Memory B cell (primary cell): Measurements from ENCODE around the gene FRS2.

Source experiments
- ATAC-seq: fragments of 150-1000 bp; cut with Tn5 transposase; 2 replicates; pipeline ENCODE4 v1.10.0; 2021; ENCODE audit warnings: low read depth, mild to moderate bottlenecking, moderate library complexity
- DNase-seq, 2 donors: peaks; one replicate each; pipeline ENCODE4 v3.0.0; 2022; ENCODE audit warnings: low spot score in 2 of 2
- H3K27ac Mint-ChIP-seq: one replicate; pipeline ENCODE4 v1.8.0; 2022; ENCODE audit warnings: mild to moderate bottlenecking, moderate library complexity, mixed read lengths
- H3K27me3 Mint-ChIP-seq: one replicate; pipeline ENCODE4 v1.8.0; 2022; ENCODE audit warnings: mixed read lengths
- H3K36me3 Mint-ChIP-seq: one replicate; pipeline ENCODE4 v1.8.0; 2022; ENCODE audit warnings: mild to moderate bottlenecking, mixed read lengths
- H3K4me1 Mint-ChIP-seq: one replicate; pipeline ENCODE4 v1.8.0; 2022; ENCODE audit warnings: mixed read lengths
- H3K4me3 Mint-ChIP-seq: one replicate; pipeline ENCODE4 v1.8.0; 2022; ENCODE audit warnings: mild to moderate bottlenecking, moderate library complexity, mixed read lengths
- H3K9me3 Mint-ChIP-seq: one replicate; pipeline ENCODE4 v1.8.0; 2022; ENCODE audit warnings: mixed read lengths

Gene FRS2

GRCh38 chr12:69473262-69473661 lies 3.1 kb downstream of the FRS2 start:
- ATAC-seq (no peak), DNase-seq (no peak)
- H3K36me3 Mint-ChIP-seq, result peaks cover 12% of the 10 kb centered on the region
- no peaks in the 10 kb centered on the region for H3K27me3 Mint-ChIP-seq
- H3K27ac Mint-ChIP-seq, result no peak overlapping the region
- no peaks in the 10 kb centered on the region for H3K9me3 Mint-ChIP-seq
- peaks cover 38% of the 10 kb centered on the region for H3K4me1 Mint-ChIP-seq
- H3K4me3 Mint-ChIP-seq, result no peak overlapping the region

DNA sequence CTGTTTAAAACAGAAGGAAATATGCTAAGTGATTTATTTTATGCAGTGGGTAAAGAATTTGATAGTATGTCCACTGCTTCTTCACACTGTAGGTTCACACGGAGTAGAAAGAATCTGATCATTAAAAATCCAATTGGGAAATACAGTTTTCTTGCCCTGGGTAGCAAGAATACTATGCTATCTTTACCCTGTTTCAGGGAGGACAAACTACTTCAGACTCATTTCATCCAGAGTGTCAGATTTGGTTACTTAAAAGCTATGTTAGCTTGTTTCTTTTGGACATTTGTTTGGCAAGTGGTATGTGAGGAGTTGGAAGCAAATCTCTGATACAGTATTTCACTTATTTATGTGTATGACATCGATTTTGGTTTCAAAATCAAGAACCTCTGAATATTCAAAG lies 4.3 kb downstream of the FRS2 start:
- Mint-ChIP-seq H3K9me3 (no peaks in the 10 kb centered on the region), H3K27ac (peak overlapping the region; percentile 4), H3K4me3 (no peak overlapping the region)

GRCh38 chr12:69475237-69475975 lies 5.2 kb downstream of the FRS2 start:
- Mint-ChIP-seq H3K4me1 (peaks cover 47% of the 10 kb centered on the region), H3K4me3 (no peak overlapping the region), H3K36me3 (peaks cover 15% of the 10 kb centered on the region), H3K9me3 (no peaks in the 10 kb centered on the region), H3K27ac (peak overlapping the region; percentile 22), H3K27me3 (no peaks in the 10 kb centered on the region)
- DNase-seq (no peak), ATAC-seq (no peak)

More for the DNA sequence above, 4.3 kb downstream of the FRS2 start:
- Mint-ChIP-seq H3K36me3 (peaks cover 12% of the 10 kb centered on the region), H3K4me1 (peaks cover 39% of the 10 kb centered on the region), H3K27me3 (no peaks in the 10 kb centered on the region)
- ATAC-seq, result no peak
- DNase-seq, result no peak

DNA sequence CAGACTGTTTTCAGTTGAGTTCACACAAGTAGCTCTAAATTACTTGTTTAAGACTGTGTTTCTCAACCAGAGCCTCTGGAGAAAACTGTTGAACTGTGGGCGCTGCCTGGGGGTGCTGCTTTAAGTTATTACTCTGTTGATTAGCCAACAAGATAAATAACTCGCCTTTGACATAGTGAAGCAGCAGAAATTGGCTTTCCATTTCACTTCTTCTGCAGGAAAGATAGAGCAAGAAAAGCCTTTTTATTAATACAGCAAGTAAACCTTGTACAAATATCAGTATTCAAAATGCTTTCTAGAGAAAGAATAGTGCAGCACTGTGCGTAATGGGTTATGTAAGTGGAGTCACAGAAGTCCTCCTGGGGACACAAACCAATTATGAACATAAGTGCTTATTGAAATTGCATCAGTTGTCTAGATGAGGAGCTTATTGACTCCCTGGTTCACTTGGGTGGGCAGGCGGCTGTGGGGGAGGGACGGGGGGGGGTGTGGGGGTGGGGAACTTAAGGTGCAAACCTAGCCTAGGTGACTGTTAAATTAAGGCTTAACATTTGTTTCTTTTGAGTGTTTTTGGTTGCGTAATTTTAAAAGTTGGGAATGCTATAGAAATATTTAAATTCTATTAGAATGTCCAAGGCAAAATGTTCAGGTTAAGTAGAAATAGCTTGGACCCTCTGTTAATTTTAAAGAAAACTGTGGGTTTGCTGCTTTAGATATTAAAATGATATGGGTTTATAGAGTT lies 6.3 kb downstream of the FRS2 start:
- H3K27me3 Mint-ChIP-seq, result no peaks in the 10 kb centered on the region
- DNase-seq, result no peak
- peak overlapping the region; percentile 22 for H3K27ac Mint-ChIP-seq
- H3K4me3 Mint-ChIP-seq, result no peak overlapping the region
- ATAC-seq, result no peak
- H3K9me3 Mint-ChIP-seq, result no peaks in the 10 kb centered on the region
- peaks cover 15% of the 10 kb centered on the region for H3K36me3 Mint-ChIP-seq
- peaks cover 45% of the 10 kb centered on the region for H3K4me1 Mint-ChIP-seq

DNA sequence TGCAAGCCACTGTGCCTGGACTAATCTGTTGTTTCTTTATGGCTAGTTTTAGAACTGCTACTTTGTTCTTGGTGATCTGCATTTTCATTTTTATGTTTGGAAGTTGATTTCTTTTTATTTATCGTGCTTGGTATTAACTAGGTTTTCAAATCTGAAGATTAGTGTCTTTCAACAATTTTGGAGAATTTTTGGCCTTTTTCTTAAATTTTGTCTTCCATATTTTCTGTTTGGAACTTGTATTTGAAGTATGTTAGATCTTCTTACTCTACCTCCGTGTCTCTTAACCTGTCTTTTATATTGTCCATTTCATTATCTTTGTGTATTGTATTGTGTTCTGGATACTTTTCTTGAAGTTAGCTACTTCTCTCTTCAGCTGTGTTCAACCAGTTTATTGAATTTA lies 9.5 kb downstream of the FRS2 start:
- Mint-ChIP-seq H3K9me3 (no peaks in the 10 kb centered on the region), H3K27me3 (no peaks in the 10 kb centered on the region), H3K4me1 (peaks cover 32% of the 10 kb centered on the region), H3K4me3 (no peak overlapping the region), H3K36me3 (peaks cover 9% of the 10 kb centered on the region), H3K27ac (no peak overlapping the region)
- ATAC-seq, result no peak
- DNase-seq, result no peak

GRCh38 chr12:69480698-69481097 lies 10.5 kb downstream of the FRS2 start:
- DNase-seq (no peak), ATAC-seq (no peak)
- no peaks in the 10 kb centered on the region for H3K27me3 Mint-ChIP-seq
- no peak overlapping the region for H3K27ac Mint-ChIP-seq
- H3K9me3 Mint-ChIP-seq, result no peaks in the 10 kb centered on the region
- peaks cover 9% of the 10 kb centered on the region for H3K36me3 Mint-ChIP-seq
- H3K4me3 Mint-ChIP-seq, result no peak overlapping the region
- H3K4me1 Mint-ChIP-seq, result peaks cover 28% of the 10 kb centered on the region

- Mint-ChIP-seq H3K9me3 (no peaks in the 10 kb centered on the region), H3K27me3 (no peaks in the 10 kb centered on the region)
Measured at GRCh38 chr12:69481133-69481532, 10.9 kb downstream of the FRS2 start.

GRCh38 chr12:69483700-69484099 lies 13.5 kb downstream of the FRS2 start:
- no peak for ATAC-seq
- no peak overlapping the region for H3K27ac Mint-ChIP-seq
- peaks cover 28% of the 10 kb centered on the region for H3K36me3 Mint-ChIP-seq
- no peak for DNase-seq
- H3K9me3 Mint-ChIP-seq, result peaks cover 8% of the 10 kb centered on the region
- H3K4me3 Mint-ChIP-seq, result no peak overlapping the region
- no peaks in the 10 kb centered on the region for H3K27me3 Mint-ChIP-seq
- H3K4me1 Mint-ChIP-seq, result peaks cover 34% of the 10 kb centered on the region

More at GRCh38 chr12:69481133-69481532, 10.9 kb downstream of the FRS2 start:
- no peak overlapping the region for H3K4me3 Mint-ChIP-seq
- DNase-seq, result no peak
- peaks cover 9% of the 10 kb centered on the region for H3K36me3 Mint-ChIP-seq
- ATAC-seq, result no peak
- H3K4me1 Mint-ChIP-seq, result peaks cover 24% of the 10 kb centered on the region
- no peak overlapping the region for H3K27ac Mint-ChIP-seq

GRCh38 chr12:69484428-69484827 lies 14.2 kb downstream of the FRS2 start:
- no peak for ATAC-seq
- H3K4me3 Mint-ChIP-seq, result no peak overlapping the region
- no peaks in the 10 kb centered on the region for H3K27me3 Mint-ChIP-seq
- H3K27ac Mint-ChIP-seq, result no peak overlapping the region
- peaks cover 8% of the 10 kb centered on the region for H3K9me3 Mint-ChIP-seq
- no peak for DNase-seq
- H3K4me1 Mint-ChIP-seq, result peaks cover 32% of the 10 kb centered on the region
- peaks cover 28% of the 10 kb centered on the region for H3K36me3 Mint-ChIP-seq

GRCh38 chr12:69490920-69491643 lies 20.9 kb downstream of the FRS2 start:
- ATAC-seq (no peak), DNase-seq (no peak)
- no peak overlapping the region for H3K27ac Mint-ChIP-seq
- H3K4me3 Mint-ChIP-seq, result no peak overlapping the region
- H3K36me3 Mint-ChIP-seq, result peaks cover 26% of the 10 kb centered on the region
- H3K4me1 Mint-ChIP-seq, result peaks cover 22% of the 10 kb centered on the region
- peaks cover 8% of the 10 kb centered on the region for H3K9me3 Mint-ChIP-seq
- no peaks in the 10 kb centered on the region for H3K27me3 Mint-ChIP-seq

DNA sequence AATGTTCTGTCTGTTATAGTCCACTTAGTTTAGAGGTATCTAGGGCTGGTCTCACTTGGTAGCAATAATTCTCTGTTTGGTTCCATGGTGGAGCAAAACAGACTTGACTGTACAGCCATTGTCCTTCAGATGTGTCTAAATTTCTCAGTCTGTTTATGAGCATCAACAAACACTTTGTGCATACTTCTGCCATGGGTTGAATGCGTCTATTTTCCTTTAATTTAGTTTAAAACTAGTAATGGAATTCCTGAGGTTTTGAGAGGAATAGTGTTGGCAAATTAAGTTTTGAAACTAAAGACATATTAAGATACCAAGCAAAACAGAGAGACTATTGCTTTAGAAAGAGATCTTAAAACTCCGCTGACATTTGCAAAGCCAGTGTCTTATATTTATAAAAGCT lies 22.6 kb downstream of the FRS2 start:
- ATAC-seq, result no peak
- peaks cover 24% of the 10 kb centered on the region for H3K4me1 Mint-ChIP-seq
- no peak for DNase-seq
- no peak overlapping the region for H3K4me3 Mint-ChIP-seq
- H3K9me3 Mint-ChIP-seq, result peaks cover under 1% of the 10 kb centered on the region
- H3K27ac Mint-ChIP-seq, result no peak overlapping the region
- peaks cover 12% of the 10 kb centered on the region for H3K36me3 Mint-ChIP-seq
- H3K27me3 Mint-ChIP-seq, result no peaks in the 10 kb centered on the region

DNA sequence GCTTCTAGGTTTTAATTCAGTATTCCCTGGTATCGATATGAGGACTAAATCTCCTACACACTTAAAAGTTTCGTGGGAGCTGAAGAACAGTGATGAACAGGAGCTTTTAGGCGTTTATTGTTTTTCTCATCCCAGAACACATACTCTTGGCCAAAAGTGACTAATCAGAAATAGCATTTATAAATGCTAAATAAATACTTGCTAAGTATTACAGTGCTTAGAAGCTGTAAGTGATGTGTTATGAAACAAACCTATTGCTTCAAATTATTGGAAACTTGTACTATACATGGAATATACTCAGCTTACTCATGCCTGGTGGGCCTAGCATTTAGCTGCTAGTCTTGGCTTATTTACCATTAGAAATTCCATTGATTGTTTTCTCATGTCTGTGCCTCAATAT lies 24.9 kb downstream of the FRS2 start:
- no peak for DNase-seq
- no peak overlapping the region for H3K4me3 Mint-ChIP-seq
- H3K4me1 Mint-ChIP-seq, result peaks cover 33% of the 10 kb centered on the region
- ATAC-seq, result no peak
- H3K27ac Mint-ChIP-seq, result no peak overlapping the region
- H3K36me3 Mint-ChIP-seq, result peaks cover 9% of the 10 kb centered on the region
- no peaks in the 10 kb centered on the region for H3K27me3 Mint-ChIP-seq
- H3K9me3 Mint-ChIP-seq, result no peaks in the 10 kb centered on the region

GRCh38 chr12:69497308-69498026 lies 27.3 kb downstream of the FRS2 start:
- H3K27ac Mint-ChIP-seq, result peak overlapping the region; percentile 97
- DNase-seq (peak; percentile 14 to 19), ATAC-seq (peak; percentile 96)
- peaks cover 7% of the 10 kb centered on the region for H3K36me3 Mint-ChIP-seq
- peak overlapping the region; percentile 80 for H3K4me3 Mint-ChIP-seq
- no peaks in the 10 kb centered on the region for H3K9me3 Mint-ChIP-seq
- no peaks in the 10 kb centered on the region for H3K27me3 Mint-ChIP-seq
- peaks cover 37% of the 10 kb centered on the region for H3K4me1 Mint-ChIP-seq

DNA sequence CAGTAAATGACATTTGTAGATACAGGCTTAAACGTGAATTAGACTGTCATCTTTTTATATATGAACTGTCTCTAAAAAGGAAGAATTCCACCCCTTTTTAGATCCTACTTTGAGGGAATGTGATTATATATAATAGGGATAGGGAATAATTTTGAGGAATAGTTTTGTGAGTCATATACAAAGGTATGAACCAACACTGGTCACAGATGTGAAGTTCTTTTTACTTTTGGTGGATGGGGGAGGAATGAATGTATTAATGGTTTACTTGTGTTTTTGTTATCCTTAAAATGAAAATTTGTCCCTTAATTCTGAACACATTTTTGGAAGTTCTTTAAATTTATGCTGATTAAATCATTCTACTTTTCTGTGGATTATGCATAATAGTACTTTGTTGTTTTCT lies 30.4 kb downstream of the FRS2 start:
- Mint-ChIP-seq H3K27ac (peak overlapping the region; percentile 0), H3K4me3 (no peak overlapping the region), H3K9me3 (no peaks in the 10 kb centered on the region), H3K4me1 (peaks cover 58% of the 10 kb centered on the region), H3K27me3 (no peaks in the 10 kb centered on the region), H3K36me3 (peaks cover 7% of the 10 kb centered on the region)
- no peak for ATAC-seq
- no peak for DNase-seq
